Neural progenitor cell (in vitro differentiated cells): ENCODE data around the gene DCST1. TPM values are rescaled to one million over a fixed set of nuclear protein-coding genes. Genes with fewer than 3 reads are reported as not detected.
A peak's percentile ranks its signal among the peaks of the same experiment; 100 is the strongest.
"Not testable (repeated sequence)": the region's sequence is repeated elsewhere in the genome, so short reads cannot be mapped to it uniquely, and the experiment has no call there.

Experiments
- DNase-seq: peaks from one replicate; pipeline ENCODE4 v3.0.0-alpha.2; 2016; ENCODE audit warnings: low spot score
- H2AFZ ChIP-seq: fragments of 200-600 bp; sonication (generic); replicated peaks from 2 replicates; pipeline ENCODE4 v1.6.1; 2016; ENCODE audit warnings: antibody characterized with exemption
- H3F3A ChIP-seq: fragments of 200-600 bp; sonication (generic); 2 replicates; pipeline ENCODE4 v1.6.1; 2016; ENCODE audit warnings: antibody characterized with exemption, low read depth
- H3K27ac ChIP-seq: fragments of 200-600 bp; sonication (generic); 2 replicates; pipeline ENCODE4 v1.5.1; 2016; ENCODE audit warnings: mild to moderate bottlenecking
- H3K27me3 ChIP-seq: fragments of 200-600 bp; sonication (generic); 2 replicates; pipeline ENCODE4 v1.6.1; 2016; ENCODE audit warnings: mild to moderate bottlenecking, moderate library complexity
- H3K36me3 ChIP-seq: fragments of 200-600 bp; sonication (generic); 2 replicates; pipeline ENCODE4 v1.5.1; 2016
- H3K4me1 ChIP-seq: fragments of 200-600 bp; sonication (generic); 2 replicates; pipeline ENCODE4 v1.6.1; 2016; ENCODE audit warnings: mixed run types
- H3K4me2 ChIP-seq: fragments of 200-600 bp; sonication (generic); 2 replicates; pipeline ENCODE4 v1.6.1; 2016
- H3K4me3 ChIP-seq: fragments of 200-600 bp; sonication (generic); 2 replicates; pipeline ENCODE4 v1.5.1; 2016
- H3K79me2 ChIP-seq: fragments of 200-600 bp; sonication (generic); 2 replicates; pipeline ENCODE4 v1.6.1; 2016; ENCODE audit warnings: low read depth
- H3K9ac ChIP-seq: fragments of 200-600 bp; sonication (generic); 2 replicates; pipeline ENCODE4 v1.6.1; 2016
- H3K9me3 ChIP-seq: fragments of 200-600 bp; sonication (generic); 2 replicates; pipeline ENCODE4 v1.5.1; 2016; ENCODE audit warnings: low read depth
- H4K20me1 ChIP-seq: fragments of 200-600 bp; sonication (generic); 2 replicates; pipeline ENCODE4 v1.6.1; 2016; ENCODE audit warnings: low read depth
- H3K27ac Mint-ChIP-seq: 3 replicates; pipeline ENCODE4 v1.8.0; 2021; ENCODE audit warnings: mixed read lengths
- H3K27me3 Mint-ChIP-seq: 2 replicates; pipeline ENCODE4 v1.8.0; 2022; ENCODE audit warnings: low read depth, mild to moderate bottlenecking, inconsistent platforms, moderate library complexity, mixed read lengths; ENCODE audit not compliant: insufficient read depth
- H3K36me3 Mint-ChIP-seq: 3 replicates; pipeline ENCODE4 v1.8.0; 2021; ENCODE audit warnings: mixed read lengths
- H3K4me1 Mint-ChIP-seq: 3 replicates; pipeline ENCODE4 v1.8.0; 2021; ENCODE audit warnings: mixed read lengths
- H3K4me3 Mint-ChIP-seq: 3 replicates; pipeline ENCODE4 v1.8.0; 2021; ENCODE audit warnings: mild to moderate bottlenecking, moderate library complexity, mixed read lengths
- H3K9me3 Mint-ChIP-seq: 3 replicates; pipeline ENCODE4 v1.8.0; 2020; ENCODE audit warnings: mixed read lengths
- EZH2 ChIP-seq: fragments of 200-600 bp; sonication (generic); IDR thresholded peaks from 2 replicates; pipeline ENCODE4 v1.6.1; 2017; ENCODE audit warnings: antibody characterized with exemption, mild to moderate bottlenecking, moderate library complexity
- EZH2phosphoT487 ChIP-seq: fragments of 200-600 bp; sonication (generic); IDR thresholded peaks from 2 replicates; pipeline ENCODE4 v1.6.1; 2017; ENCODE audit warnings: antibody characterized with exemption
- total RNA-seq: library from RNA; depleted of rRNA; stranded (reverse); fragments of >200 nt; gene quantifications from 2 replicates; pipeline ENCODE4 v1.2.3, GENCODE V29; 2015; ENCODE audit warnings: low replicate concordance
- TF ChIP-seq, protein P1 (sequence below): fragments of 200-600 bp; sonication (generic); IDR thresholded peaks from 2 replicates; pipeline ENCODE4 v1.5.1; 2017; ENCODE audit warnings: antibody characterized with exemption, mild to moderate bottlenecking

DCST1 gene
- total RNA-seq, 1 donor from 2014 or later: not detected

DNA sequence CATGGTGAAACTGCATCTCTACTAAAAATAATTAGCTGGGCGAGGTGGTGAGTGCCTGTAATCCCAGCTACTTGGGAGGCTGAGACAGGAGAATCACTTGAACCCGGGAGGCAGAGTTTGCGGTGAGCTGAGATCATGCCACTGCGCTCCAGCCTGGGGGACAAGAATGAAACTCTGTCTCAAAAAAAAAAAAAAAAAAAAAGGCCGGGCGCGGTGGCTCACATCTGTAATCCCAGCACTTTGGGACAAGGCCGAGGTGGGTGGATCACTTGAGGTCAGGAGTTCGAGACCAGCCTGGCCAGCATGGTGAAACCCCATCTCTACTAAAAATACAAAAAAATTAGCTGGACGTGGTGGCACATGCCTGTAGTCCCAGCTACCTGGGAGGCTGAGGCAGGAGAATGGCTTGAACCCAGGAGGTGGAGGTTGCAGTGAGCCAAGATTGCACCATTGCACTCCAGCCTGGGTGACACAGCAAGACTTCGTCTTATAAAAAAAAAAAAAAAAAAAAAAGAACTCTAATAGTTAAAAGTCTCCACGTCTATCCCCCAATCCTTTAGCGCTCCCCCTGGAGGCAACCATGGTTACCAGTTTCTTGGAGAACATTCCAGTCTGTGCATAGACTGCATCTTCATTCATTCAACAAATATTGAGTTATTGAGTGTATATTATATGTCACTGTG is 38.2 kb upstream of the DCST1 start:
- H3K4me2 ChIP-seq, H3K36me3 Mint-ChIP-seq, H3K4me3 ChIP-seq, H3K79me2 ChIP-seq, H3K9me3 ChIP-seq, H3K27ac ChIP-seq, H3K4me1 ChIP-seq, H4K20me1 ChIP-seq, H3K36me3 ChIP-seq, H3K27ac Mint-ChIP-seq, H3K9ac ChIP-seq, H3K27me3 ChIP-seq, H2AFZ ChIP-seq, H3K4me3 Mint-ChIP-seq, H3K9me3 Mint-ChIP-seq: not testable (repeated sequence)
- H3F3A ChIP-seq: peaks cover 34% of the 10 kb centered on the region
- H3K27me3 Mint-ChIP-seq: peaks cover 12% of the 10 kb centered on the region
- TF ChIP-seq, protein P1, sequence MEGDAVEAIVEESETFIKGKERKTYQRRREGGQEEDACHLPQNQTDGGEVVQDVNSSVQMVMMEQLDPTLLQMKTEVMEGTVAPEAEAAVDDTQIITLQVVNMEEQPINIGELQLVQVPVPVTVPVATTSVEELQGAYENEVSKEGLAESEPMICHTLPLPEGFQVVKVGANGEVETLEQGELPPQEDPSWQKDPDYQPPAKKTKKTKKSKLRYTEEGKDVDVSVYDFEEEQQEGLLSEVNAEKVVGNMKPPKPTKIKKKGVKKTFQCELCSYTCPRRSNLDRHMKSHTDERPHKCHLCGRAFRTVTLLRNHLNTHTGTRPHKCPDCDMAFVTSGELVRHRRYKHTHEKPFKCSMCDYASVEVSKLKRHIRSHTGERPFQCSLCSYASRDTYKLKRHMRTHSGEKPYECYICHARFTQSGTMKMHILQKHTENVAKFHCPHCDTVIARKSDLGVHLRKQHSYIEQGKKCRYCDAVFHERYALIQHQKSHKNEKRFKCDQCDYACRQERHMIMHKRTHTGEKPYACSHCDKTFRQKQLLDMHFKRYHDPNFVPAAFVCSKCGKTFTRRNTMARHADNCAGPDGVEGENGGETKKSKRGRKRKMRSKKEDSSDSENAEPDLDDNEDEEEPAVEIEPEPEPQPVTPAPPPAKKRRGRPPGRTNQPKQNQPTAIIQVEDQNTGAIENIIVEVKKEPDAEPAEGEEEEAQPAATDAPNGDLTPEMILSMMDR: peak; percentile 58
- H3K4me1 Mint-ChIP-seq: peaks cover 30% of the 10 kb centered on the region
- DNase-seq: peak; percentile 69

GRCh38 chr1:154996966-154997701 is 36.5 kb upstream of the DCST1 start:
- H3K79me2 ChIP-seq: no peaks in the 10 kb centered on the region
- no peak overlapping the region for H2AFZ ChIP-seq
- DNase-seq: no peak
- H3K9me3 ChIP-seq: no peaks in the 10 kb centered on the region
- no peak overlapping the region for H3K4me2 ChIP-seq
- no peak overlapping the region for H3K9ac ChIP-seq
- Mint-ChIP-seq H3K9me3 (no peaks in the 10 kb centered on the region), H3K27ac (no peak overlapping the region), H3K27me3 (peaks cover 12% of the 10 kb centered on the region), H3K4me1 (peaks cover 30% of the 10 kb centered on the region), H3K36me3 (peaks cover 2% of the 10 kb centered on the region), H3K4me3 (no peak overlapping the region)
- no peaks in the 10 kb centered on the region for H3K27me3 ChIP-seq
- H3K4me3 ChIP-seq: no peak overlapping the region
- H3K4me1 ChIP-seq: peaks cover 8% of the 10 kb centered on the region
- no peak overlapping the region for H3K27ac ChIP-seq
- H3K36me3 ChIP-seq: no peaks in the 10 kb centered on the region
- H4K20me1 ChIP-seq: no peaks in the 10 kb centered on the region
- H3F3A ChIP-seq: peaks cover 46% of the 10 kb centered on the region
- TF ChIP-seq EZH2phosphoT487: no peak
- TF ChIP-seq EZH2: no peak
- TF ChIP-seq, protein P1: no peak

- H3K4me1 ChIP-seq: peaks cover 8% of the 10 kb centered on the region
- H3K9me3 ChIP-seq: no peaks in the 10 kb centered on the region
- Mint-ChIP-seq H3K27me3 (peaks cover 7% of the 10 kb centered on the region), H3K4me1 (peaks cover 25% of the 10 kb centered on the region), H3K36me3 (no peaks in the 10 kb centered on the region), H3K27ac (no peak overlapping the region), H3K9me3 (no peaks in the 10 kb centered on the region), H3K4me3 (peak overlapping the region; percentile 59)
- H3K27ac ChIP-seq: no peak overlapping the region
- no peaks in the 10 kb centered on the region for H4K20me1 ChIP-seq
- H3K27me3 ChIP-seq: no peaks in the 10 kb centered on the region
- TF ChIP-seq, protein P1: no peak
- no peak for TF ChIP-seq EZH2
- TF ChIP-seq EZH2phosphoT487: no peak
- H3K79me2 ChIP-seq: peaks cover 7% of the 10 kb centered on the region
- H3K36me3 ChIP-seq: no peaks in the 10 kb centered on the region
- no peak overlapping the region for H3K4me3 ChIP-seq
- no peak overlapping the region for H2AFZ ChIP-seq
- no peak overlapping the region for H3K4me2 ChIP-seq
- no peak for DNase-seq
- H3F3A ChIP-seq: peaks cover 42% of the 10 kb centered on the region
- H3K9ac ChIP-seq: no peak overlapping the region
Measured at GRCh38 chr1:154998201-154998780, 35.3 kb upstream of the DCST1 start.
